Panc1 (cell line): Measurements from ENCODE around the gene LIME1.

Experiments
- POLR2AphosphoS5 ChIP-seq: IDR thresholded peaks from 2 replicates; pipeline ENCODE4 v1.6.1; 2012; ENCODE audit warnings: mild to moderate bottlenecking, low read depth, low read length, moderate library complexity
- TF ChIP-seq, protein P1 (sequence below): fragments of 450-650 bp; IDR thresholded peaks from 2 replicates; pipeline ENCODE4 v1.5.1; 2017; ENCODE audit warnings: mild to moderate bottlenecking
- TF ChIP-seq, protein P2 (sequence below), 2 experiments: IDR thresholded peaks; 2 replicates each; pipeline ENCODE4 v1.6.1; 2011 to 2012; ENCODE audit warnings: low read depth in 2 of 2, control low read depth in 1 of 2, low read length in 1 of 2, mild to moderate bottlenecking in 1 of 2, moderate library complexity in 1 of 2; ENCODE audit not compliant: insufficient read depth in 1 of 2

DNA sequence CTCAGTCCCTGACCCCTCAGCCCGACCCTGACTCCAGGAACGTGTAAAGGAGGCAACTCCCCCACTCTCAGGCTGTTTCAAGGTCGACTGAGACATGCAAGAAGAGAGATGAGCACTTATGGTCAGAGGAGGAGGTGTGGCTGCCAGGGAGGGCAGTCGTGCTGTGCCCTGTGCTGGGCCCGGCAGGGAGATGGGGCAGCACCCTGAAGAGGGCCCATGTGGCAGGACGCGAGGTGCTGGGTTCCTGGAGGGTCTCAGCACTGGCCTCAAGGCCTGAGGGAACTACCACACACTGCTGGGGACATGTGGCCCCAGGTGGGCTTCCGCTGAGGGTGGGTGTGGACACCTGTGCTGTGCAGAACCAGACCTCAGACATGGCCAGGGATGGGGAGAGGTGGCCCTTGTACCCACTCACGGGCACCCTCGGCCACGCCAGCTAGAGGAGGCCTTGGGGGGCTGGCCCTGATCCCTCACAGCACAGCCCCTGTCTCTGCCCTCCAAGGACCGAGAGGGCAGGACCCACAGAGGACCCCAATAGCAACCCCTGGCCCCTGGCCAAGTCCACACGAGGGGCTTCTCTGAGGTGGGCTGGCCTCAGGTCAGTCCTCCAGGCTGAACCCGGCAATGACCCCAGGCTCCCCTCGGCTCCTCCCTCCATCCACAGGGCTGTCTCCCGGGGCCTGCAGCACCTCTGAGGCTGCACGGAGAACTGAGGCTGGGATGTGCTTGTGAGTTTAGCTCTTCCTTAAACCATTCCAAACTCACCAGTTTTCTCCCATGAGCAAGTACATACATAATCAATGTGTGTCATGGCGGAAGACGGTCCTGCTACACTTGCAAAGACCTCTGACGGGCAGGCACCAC lies 11.8 kb downstream of the LIME1 start:
- TF ChIP-seq, protein P1, sequence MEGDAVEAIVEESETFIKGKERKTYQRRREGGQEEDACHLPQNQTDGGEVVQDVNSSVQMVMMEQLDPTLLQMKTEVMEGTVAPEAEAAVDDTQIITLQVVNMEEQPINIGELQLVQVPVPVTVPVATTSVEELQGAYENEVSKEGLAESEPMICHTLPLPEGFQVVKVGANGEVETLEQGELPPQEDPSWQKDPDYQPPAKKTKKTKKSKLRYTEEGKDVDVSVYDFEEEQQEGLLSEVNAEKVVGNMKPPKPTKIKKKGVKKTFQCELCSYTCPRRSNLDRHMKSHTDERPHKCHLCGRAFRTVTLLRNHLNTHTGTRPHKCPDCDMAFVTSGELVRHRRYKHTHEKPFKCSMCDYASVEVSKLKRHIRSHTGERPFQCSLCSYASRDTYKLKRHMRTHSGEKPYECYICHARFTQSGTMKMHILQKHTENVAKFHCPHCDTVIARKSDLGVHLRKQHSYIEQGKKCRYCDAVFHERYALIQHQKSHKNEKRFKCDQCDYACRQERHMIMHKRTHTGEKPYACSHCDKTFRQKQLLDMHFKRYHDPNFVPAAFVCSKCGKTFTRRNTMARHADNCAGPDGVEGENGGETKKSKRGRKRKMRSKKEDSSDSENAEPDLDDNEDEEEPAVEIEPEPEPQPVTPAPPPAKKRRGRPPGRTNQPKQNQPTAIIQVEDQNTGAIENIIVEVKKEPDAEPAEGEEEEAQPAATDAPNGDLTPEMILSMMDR = no peak
- TF ChIP-seq POLR2AphosphoS5 = no peak
- TF ChIP-seq, protein P2, sequence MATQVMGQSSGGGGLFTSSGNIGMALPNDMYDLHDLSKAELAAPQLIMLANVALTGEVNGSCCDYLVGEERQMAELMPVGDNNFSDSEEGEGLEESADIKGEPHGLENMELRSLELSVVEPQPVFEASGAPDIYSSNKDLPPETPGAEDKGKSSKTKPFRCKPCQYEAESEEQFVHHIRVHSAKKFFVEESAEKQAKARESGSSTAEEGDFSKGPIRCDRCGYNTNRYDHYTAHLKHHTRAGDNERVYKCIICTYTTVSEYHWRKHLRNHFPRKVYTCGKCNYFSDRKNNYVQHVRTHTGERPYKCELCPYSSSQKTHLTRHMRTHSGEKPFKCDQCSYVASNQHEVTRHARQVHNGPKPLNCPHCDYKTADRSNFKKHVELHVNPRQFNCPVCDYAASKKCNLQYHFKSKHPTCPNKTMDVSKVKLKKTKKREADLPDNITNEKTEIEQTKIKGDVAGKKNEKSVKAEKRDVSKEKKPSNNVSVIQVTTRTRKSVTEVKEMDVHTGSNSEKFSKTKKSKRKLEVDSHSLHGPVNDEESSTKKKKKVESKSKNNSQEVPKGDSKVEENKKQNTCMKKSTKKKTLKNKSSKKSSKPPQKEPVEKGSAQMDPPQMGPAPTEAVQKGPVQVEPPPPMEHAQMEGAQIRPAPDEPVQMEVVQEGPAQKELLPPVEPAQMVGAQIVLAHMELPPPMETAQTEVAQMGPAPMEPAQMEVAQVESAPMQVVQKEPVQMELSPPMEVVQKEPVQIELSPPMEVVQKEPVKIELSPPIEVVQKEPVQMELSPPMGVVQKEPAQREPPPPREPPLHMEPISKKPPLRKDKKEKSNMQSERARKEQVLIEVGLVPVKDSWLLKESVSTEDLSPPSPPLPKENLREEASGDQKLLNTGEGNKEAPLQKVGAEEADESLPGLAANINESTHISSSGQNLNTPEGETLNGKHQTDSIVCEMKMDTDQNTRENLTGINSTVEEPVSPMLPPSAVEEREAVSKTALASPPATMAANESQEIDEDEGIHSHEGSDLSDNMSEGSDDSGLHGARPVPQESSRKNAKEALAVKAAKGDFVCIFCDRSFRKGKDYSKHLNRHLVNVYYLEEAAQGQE (IDR thresholded peaks at IDR 0.05; ENCODE audit: insufficient read depth in 1 of 2, low read depth in 2 of 2, low read length in 1 of 2) = no peak
